LHCN-M2 (cell line): ENCODE data around the gene TMEM140. TPM values are rescaled to one million over a fixed set of nuclear protein-coding genes. Genes with fewer than 3 reads are reported as not detected.

Experiments
- DNase-seq: peaks from one replicate; pipeline ENCODE4 v3.0.0-alpha.2; 2012; ENCODE audit warnings: low read depth
- total RNA-seq: library from RNA; depleted of rRNA; stranded (reverse); fragments of >200 nt; gene quantifications from 2 replicates; pipeline ENCODE4 v1.2.3, GENCODE V29; 2014

TMEM140 gene
- total RNA-seq, 1 experiment from 2014 or later: 5.0 TPM

DNA sequence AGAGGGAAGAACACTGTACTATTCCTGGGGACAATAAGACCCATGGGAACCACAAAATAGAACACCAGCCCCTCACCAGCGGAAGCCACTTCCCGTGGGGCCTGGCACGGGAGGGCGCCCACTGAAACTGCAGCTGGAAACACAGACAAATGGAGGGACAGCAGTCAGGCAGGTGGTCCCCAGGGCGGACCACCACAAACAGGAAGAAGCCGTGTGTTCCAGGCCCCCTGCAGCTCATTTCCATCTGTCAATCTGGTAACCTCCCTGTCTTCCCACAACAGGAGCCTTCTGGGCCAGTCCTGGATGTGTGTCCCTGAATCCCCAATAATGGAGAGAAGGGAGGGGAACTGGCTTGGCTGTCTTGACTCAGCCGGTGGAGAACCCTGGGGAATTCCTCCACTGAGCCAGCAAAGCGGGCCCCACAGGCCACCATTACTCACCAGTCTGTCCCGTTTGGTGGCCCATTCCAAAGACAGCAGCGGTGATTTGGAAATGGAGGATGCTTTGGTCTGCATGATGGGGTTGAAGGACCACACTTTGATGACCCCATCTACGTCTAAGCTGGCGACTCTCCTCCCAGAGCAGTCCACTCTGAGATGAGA, 46.7 kb downstream of the TMEM140 start:
- no peak for DNase-seq

GRCh38 chr7:135195156-135195555, 47.3 kb downstream of the TMEM140 start:
- no peak for DNase-seq

GRCh38 chr7:135195968-135196629, 48.2 kb downstream of the TMEM140 start:
- no peak for DNase-seq

GRCh38 chr7:135197343-135197742, 49.5 kb downstream of the TMEM140 start:
- DNase-seq: no peak

- no peak for DNase-seq
Observed at GRCh38 chr7:135197906-135198655, 50.2 kb downstream of the TMEM140 start.

GRCh38 chr7:135199439-135199838, 51.6 kb downstream of the TMEM140 start:
- DNase-seq: no peak

DNA sequence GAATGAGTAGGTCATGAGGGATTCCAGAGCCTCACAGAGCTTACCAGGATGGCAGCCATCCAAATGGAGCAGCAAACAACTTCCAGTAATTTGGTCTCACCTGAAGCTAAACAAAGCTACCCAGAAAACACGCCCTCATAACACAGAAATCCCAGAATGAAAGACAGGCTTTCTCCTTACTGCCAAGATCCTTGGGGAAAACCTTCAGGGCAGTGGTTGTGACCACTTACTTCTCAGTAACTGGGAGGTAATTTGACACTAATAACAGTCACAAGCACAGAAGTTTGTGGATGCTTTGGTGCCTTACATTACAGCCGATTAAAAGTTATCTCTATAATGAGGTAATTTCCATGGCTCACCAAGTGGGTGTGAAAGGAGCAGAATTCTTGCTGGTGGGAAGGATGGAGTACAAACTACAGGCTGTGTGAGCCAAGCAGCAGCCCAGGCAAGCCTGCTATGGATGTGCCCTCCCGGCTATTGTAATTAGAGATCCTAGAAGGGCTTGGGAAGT, 53.0 kb downstream of the TMEM140 start:
- DNase-seq: no peak

DNA sequence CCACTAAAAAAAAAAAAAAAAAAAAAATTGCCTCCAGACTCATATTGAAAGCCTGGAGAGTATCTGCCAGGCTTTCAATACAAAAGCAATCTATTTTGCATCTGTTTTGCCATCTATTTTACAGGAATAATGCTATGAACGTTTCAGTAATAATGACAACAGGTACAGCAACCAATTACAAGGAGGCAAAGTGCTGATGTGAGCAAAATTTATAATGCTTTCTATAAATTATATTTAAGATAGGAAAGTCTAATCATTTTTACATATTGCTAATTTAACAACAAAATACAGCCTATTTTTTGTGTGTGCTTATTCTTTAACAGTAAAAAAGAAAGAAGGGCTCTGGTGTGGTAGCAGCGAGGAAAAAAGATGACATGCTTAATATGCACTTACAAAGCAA, 53.5 kb downstream of the TMEM140 start:
- DNase-seq: no peak

DNA sequence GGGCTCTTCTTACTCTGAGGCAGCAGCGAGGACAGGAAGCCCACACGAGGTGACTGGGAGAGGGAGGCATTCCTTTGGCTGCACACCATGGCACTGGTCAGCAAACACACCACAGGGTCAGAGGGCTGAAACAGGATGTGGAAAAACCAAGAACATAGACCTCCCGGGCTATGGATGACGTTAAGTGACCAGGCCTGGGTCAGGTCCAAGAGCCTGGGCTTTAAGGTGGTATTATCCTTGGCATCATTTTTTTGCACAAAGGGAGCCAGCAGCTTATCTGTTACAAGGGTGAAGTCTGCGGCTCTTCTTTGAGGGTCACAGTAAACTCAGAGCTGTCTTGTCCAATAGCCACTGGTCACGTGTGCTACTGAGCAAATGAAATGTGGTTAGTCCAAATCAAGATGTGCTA, 56.5 kb downstream of the TMEM140 start:
- peak; percentile 14 for DNase-seq

- DNase-seq: no peak
Observed at GRCh38 chr7:135204876-135205275, 57.0 kb downstream of the TMEM140 start.

- no peak for DNase-seq
Observed at GRCh38 chr7:135205850-135206249, 58.0 kb downstream of the TMEM140 start.

- no peak for DNase-seq
Observed at GRCh38 chr7:135206941-135207391, 59.1 kb downstream of the TMEM140 start.

- DNase-seq: no peak
Observed at GRCh38 chr7:135207406-135208101, 59.7 kb downstream of the TMEM140 start.

DNA sequence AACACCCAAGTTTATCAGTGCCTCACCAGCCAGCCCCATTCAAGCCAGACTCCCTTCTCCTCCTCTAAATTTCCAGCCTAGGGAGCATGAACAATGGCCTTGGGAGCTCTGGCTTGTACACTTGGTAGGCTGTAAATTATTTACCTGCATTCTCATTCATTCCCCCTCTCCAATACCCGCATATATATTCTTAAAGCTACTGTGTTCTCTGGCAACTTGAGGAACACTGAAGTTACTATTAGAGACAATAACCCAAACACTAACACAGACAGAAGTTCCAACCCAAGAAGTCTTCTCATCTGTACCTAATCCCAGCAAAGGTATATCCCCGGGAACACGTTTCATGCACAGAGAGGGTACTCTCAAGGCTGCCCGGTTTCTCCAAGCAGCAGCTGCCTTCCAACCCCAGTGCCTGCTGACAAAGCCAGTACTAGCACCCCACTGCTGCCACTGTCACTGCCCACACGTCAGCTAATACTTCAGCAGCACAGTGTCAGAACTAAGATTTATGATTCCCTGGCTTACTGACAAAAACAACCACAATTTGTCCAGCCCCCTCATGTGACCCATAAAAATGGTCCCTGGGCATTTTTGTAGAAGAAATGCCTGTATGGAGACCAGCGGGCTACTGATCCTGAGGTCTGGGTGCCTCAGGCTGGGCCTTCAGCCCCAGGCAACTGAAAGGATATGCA, 60.4 kb downstream of the TMEM140 start:
- no peak for DNase-seq

DNA sequence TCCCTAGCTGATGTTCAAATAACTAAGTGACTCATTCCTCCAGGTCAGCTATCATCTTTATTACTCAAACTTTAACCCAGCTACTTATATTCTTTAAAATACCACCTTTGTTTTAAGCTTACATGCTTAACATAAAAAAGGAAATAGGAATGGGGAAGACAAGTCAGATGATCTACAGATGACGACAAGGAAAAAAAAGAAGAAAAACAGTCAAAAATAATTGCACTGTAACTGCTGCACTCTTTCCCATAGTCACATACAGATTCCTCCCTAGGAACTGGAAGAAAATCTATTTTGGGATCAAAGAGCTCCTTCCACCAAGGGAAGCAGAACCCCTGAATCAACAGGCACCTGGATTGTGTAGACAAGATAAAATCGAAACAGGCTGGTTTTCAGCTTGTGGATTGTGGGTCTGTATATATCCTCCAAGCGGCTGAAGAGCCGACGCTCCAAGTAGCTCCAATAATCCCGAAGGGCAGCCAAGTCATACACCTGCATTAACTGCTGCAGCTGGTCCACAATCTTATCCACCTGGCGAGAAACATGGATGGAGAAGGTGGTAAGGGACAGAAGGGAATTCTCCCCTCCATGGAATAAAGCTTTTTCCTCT, 61.5 kb downstream of the TMEM140 start:
- DNase-seq: no peak

DNA sequence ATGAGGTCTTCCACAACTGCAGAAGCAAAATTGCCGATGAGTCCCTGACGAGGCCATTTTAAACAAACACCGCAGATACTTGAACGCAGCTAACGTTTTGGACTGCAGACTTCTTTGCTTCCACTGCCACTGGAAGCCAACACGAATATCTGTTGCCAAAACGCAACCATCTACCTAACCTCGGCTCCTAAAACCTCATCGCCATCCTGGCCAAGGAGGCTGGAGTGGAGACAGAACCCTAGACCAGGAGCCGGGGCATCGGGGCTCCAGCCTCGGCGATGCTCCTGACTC, 63.0 kb downstream of the TMEM140 start:
- no peak for DNase-seq

- peak; percentile 92 for DNase-seq
Observed at GRCh38 chr7:135211179-135211945, 63.5 kb downstream of the TMEM140 start, which contains the start of gene WDR91. WDR91 (minus strand) TSS chr7:135211526; CDS start chr7:135211502, 24 bp downstream.

DNA sequence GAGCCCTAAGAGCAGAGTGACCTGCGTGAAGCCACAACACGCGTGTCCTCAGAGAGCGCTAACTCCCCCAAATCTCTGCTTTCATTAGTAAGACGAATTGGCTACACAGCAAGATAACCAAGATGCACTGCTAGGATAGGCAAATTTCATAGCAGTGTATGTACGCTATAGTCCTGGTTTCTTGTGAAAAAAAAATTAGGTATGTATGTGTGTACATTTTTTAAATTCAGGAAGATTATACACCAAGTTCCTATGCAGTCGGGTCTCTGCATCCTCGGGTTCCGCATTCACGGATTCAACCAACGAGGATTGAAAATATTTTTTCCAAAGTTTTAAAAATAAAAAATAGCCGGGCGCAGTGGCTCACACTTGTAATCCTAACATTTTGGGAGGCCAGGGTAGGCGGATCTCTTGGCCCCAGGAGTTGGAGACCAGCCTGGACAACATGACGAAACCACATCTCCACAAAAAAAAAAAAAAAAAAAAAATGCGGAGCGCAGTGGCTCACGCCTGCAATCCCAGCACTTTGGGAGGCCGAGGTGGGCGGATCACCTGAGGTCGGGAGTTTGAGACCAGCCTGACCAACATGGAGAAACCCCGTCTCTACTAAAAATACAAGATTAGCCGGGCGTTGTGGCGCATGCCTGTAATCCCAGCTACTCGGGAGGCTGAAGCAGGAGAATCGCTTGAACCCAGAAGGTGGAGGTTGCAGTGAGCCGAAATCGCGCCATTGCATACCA, 64.2 kb downstream of the TMEM140 start:
- DNase-seq: peak; percentile 65

- no peak for DNase-seq
Observed at GRCh38 chr7:135213831-135214230, 66.0 kb downstream of the TMEM140 start.
